Omental fat pad (tissue), 4 donors: Measurements from ENCODE around the gene PHF20. TPM values are rescaled to one million over a fixed set of nuclear protein-coding genes. Genes with fewer than 3 reads are reported as not detected.
"Not testable (repeated sequence)": the region's sequence is repeated elsewhere in the genome, so short reads cannot be mapped to it uniquely, and the experiment has no call there.

ENCODE experiments used
- ATAC-seq: fragments of 150-250 bp; one replicate; pipeline ENCODE4 v1.9.1; 2016; ENCODE audit warnings: mild to moderate bottlenecking, moderate library complexity; ENCODE audit not compliant: low FRiP score
- DNase-seq: peaks from one replicate; pipeline ENCODE4 v3.0.0-alpha.2; 2019; ENCODE audit warnings: low spot score
- CTCF ChIP-seq, 3 donors: fragments of 450-650 bp; IDR thresholded peaks; one replicate each; pipeline ENCODE4 v1.5.1; 2016 to 2017; ENCODE audit warnings: antibody characterized with exemption in 3 of 3, mild to moderate bottlenecking in 3 of 3, moderate library complexity in 2 of 3
- total RNA-seq, 4 donors: library from RNA; depleted of rRNA; stranded (reverse); fragments of >200 nt; gene quantifications; one replicate each; pipeline ENCODE4 v1.1.0, GENCODE V29; 2016

Gene PHF20
- total RNA-seq, 4 donors from 2014 or later: 51.0 to 71.7 (median 54.8) TPM

GRCh38 chr20:35771367-35771688 lies 487 bp upstream of the PHF20 start:
- no peak for ATAC-seq
- DNase-seq: no peak
- TF ChIP-seq CTCF (IDR thresholded peaks at IDR 0.05): no peak

DNA sequence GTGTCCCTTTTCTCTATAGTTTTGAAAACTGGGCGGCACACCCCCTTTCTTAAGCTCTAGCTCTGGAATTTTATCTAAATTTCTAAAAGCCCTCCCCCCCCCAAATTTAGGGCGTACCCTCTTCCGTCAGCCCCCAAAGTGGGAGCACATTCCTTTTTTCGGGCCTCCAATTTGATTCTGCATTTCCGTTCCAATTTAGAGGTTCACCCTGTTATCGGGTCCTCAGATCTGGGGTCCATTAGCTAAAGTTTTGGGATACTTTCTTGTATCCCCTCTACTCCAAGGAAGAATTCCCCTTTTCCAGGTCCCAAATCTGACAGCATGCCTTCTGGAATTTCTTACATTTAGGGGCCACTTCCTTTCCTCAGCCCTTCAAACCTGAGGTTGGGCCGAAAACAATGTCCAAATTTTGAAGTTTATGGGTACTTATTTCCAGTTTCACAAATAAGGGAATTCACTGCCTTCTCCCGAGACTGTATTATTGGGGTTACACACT lies 796 bp downstream of the PHF20 start:
- TF ChIP-seq CTCF (IDR thresholded peaks at IDR 0.05): no peak
- DNase-seq: no peak

DNA sequence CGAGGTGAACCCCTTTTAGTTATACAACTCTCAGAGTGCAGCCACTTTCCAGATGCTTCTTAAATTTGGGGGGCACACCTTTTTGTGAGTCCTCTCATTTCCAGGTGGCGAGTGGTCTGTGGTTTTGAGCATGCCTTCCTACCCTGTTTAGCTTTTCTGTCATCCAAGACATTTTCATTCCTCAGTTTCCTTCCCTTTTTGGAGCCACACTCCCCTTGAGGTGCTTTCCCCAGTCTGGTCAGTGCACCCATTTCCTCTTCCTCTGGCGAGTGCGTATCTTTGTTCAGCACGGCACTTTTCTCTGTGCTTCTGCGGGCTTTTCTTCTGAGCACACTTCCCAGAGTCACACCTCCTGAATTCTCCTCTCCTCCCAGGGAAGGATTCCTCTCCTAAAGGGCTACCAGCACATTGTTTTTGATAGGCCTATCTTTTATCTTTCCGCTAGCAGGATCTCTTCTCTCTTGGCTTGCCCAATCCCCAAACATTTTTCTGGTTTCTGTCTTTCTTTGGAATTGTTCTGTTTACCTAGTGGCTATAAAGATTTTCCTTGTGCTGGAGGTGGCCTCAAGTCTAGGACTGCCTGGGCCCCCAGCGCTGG lies 1.4 kb downstream of the PHF20 start:
- ATAC-seq (no peak), DNase-seq (no peak)
- no peak for TF ChIP-seq CTCF (IDR thresholded peaks at IDR 0.05)

More for the DNA sequence above, 796 bp downstream of the PHF20 start:
- no peak for ATAC-seq

- TF ChIP-seq CTCF (IDR thresholded peaks at IDR 0.05): no peak
- no peak for ATAC-seq
- no peak for DNase-seq
Measured at GRCh38 chr20:35774391-35774790, 2.6 kb downstream of the PHF20 start.

DNA sequence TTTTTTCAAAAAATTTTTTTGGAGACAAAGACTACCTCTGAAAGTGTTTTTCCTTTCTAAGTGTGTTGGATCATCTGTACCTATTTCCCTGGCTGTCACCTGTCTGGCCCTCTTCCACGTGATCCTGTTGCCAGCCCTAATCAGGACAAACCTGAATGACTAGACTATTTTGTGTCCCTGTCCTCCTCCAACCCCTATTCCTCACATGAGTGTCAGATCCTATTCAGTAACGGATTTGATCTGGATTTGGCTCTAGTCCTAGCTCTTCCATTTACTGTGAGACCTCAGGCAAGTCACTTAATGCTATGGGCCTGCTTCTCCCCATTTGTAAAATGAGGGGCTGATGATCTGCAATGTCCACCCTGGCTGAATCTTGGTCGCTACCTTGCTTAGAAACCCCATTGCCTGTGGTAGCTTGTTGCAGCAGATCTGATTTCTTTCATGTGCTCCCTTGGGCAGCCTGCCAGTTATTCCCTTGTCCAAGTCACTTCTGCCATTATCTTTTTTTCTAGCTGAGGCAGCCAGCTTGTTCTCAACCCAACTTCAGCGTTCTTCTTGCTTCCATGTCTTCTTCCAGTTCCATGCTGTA lies 4.8 kb downstream of the PHF20 start:
- TF ChIP-seq CTCF (IDR thresholded peaks at IDR 0.05): no peak
- DNase-seq: peak; percentile 43
- ATAC-seq: no peak

DNA sequence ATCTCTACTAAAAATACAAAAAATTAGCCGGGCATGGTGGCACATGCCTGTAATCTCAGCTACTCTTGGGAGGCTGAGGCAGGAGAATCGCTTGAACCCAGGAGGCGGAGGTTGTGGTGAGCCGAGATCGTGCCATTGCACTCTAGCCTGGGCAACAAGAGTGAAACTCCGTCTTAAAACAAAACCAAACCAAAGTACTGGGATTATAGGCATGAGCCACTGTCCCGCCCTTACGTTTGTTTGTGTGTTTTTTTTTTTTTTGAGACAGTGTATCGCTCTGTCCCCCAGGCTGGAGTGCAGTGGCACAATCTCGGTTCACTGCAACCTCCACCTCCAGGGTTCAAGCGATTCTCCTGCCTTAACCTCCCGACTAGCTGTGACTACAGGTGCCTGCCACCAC lies 12.0 kb downstream of the PHF20 start:
- ATAC-seq, DNase-seq: not testable (repeated sequence)

DNA sequence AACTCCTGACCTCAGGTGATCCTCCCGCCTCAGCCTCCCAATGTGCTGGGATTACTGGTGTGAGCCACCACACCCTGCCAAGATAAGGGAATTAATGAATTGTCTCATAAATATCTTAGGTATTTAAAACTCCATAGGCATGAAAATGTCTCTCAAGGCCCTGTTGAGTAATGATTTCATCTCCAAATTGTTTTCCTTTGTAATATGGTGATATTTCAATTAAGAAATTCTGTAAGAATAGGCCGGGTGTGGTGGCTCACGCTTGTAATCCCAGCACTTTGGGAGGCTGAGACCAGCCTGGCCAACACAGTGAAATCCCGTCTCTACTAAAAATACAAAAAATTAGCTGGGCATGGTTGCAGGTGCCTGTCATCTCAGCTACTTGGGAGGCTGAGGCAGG lies 13.7 kb downstream of the PHF20 start:
- not testable (repeated sequence) for DNase-seq, ATAC-seq

DNA sequence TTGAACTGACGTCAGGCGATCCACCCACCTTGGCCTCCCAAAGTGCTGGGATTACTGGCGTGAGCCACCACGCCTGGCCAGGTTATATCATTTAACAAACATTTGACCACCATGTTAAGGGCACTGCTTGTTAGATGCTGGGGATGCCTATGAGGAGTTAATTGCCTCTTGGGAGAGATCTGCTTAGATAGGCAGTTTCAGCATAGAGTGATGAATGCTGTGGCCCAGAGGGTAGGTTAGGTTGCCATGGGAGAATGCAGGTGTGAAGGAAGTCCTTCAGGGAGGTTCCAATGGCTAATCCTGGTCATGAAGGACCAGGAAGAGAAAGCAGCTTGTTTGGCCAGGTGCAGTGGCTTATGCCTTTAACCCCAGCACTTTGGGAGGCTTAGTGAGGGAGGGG lies 17.0 kb downstream of the PHF20 start:
- no peak for ATAC-seq
- no peak for TF ChIP-seq CTCF (IDR thresholded peaks at IDR 0.05)
- no peak for DNase-seq
